IMR-90 (cell line): Measurements from ENCODE around the gene GPD1. TPM values are rescaled to one million over a fixed set of nuclear protein-coding genes. Genes with fewer than 3 reads are reported as not detected.
A peak's percentile ranks its signal among the peaks of the same experiment; 100 is the strongest.

Experiments used
- ATAC-seq: fragments of 200-7000 bp; cut with Tn5 transposase; 2 replicates; pipeline ENCODE4 v1.9.1; 2020; ENCODE audit warnings: low read depth, mild to moderate bottlenecking, moderate library complexity
- BruUV-seq: library from RNA; stranded (reverse); fragments of 400-500 nt; replicated peaks from 2 replicates; lab custom pipeline; 2021; lab: Mats Ljungman, UMichigan
- CTCF ChIA-PET: fragments of 300-600 bp; formaldehyde crosslinking; extraction: SDS; loops from one replicate; lab custom pipeline; 2021; ENCODE audit warnings: antibody characterized with exemption; lab: Yijun Ruan, JAX
- POLR2A ChIA-PET: fragments of 300-600 bp; sonication (Branson Sonifier 250); formaldehyde crosslinking; loops from one replicate; lab custom pipeline; 2022; ENCODE audit warnings: antibody characterized with exemption; ENCODE audit not compliant: unreplicated experiment; lab: Charles Lee
- DNase-seq: peaks from one replicate; pipeline ENCODE4 v3.0.0; 2013
- H2AFZ ChIP-seq: replicated peaks from 2 replicates; pipeline ENCODE3; 2013; ENCODE audit warnings: low read length, mild to moderate bottlenecking; ENCODE audit not compliant: poor library complexity
- H2AK5ac ChIP-seq: 2 replicates; pipeline ENCODE4 v1.6.1; 2013; ENCODE audit warnings: low read depth, low read length, inconsistent platforms
- H2AK9ac ChIP-seq: replicated peaks from 2 replicates; pipeline ENCODE3; 2013; ENCODE audit warnings: mild to moderate bottlenecking, low read depth, low read length, moderate library complexity; ENCODE audit not compliant: poor library complexity
- H2BK120ac ChIP-seq: 2 replicates; pipeline ENCODE4 v1.6.1; 2013; ENCODE audit warnings: low read depth, low read length, inconsistent platforms
- H2BK15ac ChIP-seq: 3 replicates; pipeline ENCODE4 v1.6.1; 2013; ENCODE audit warnings: low read depth, low read length, inconsistent platforms
- H2BK20ac ChIP-seq: 2 replicates; pipeline ENCODE4 v1.6.1; 2013; ENCODE audit warnings: low read depth, mild to moderate bottlenecking, inconsistent platforms, low read length, moderate library complexity
- H2BK5ac ChIP-seq: 2 replicates; pipeline ENCODE4 v1.6.1; 2013; ENCODE audit warnings: mild to moderate bottlenecking, low read depth, low read length, inconsistent platforms; ENCODE audit not compliant: poor library complexity, severe bottlenecking
- H3K14ac ChIP-seq: replicated peaks from 2 replicates; pipeline ENCODE4 v1.6.1; 2013; ENCODE audit warnings: low read depth, low read length, inconsistent platforms
- H3K18ac ChIP-seq: 2 replicates; pipeline ENCODE4 v1.6.1; 2013; ENCODE audit warnings: low read depth, low read length, control low read depth
- H3K23ac ChIP-seq: 2 replicates; pipeline ENCODE4 v1.6.1; 2013; ENCODE audit warnings: low read depth, low read length, inconsistent platforms
- H3K27ac ChIP-seq: 2 replicates; pipeline ENCODE4 v1.5.1; 2013; ENCODE audit warnings: mild to moderate bottlenecking, control low read depth, low read length; ENCODE audit not compliant: insufficient read depth
- H3K27me3 ChIP-seq: 2 replicates; pipeline ENCODE4 v1.6.1; 2013; ENCODE audit warnings: low read length; ENCODE audit not compliant: control insufficient read depth, insufficient read depth
- H3K36me3 ChIP-seq: 2 replicates; pipeline ENCODE4 v1.6.1; 2013; ENCODE audit warnings: low read length, mixed read lengths; ENCODE audit not compliant: control insufficient read depth, insufficient read depth
- H3K4ac ChIP-seq: 2 replicates; pipeline ENCODE4 v1.6.1; 2013; ENCODE audit warnings: low read depth, low read length, inconsistent platforms
- H3K4me1 ChIP-seq: 2 replicates; pipeline ENCODE4 v1.6.1; 2013; ENCODE audit warnings: low read length, mixed read lengths; ENCODE audit not compliant: control insufficient read depth, insufficient read depth
- H3K4me2 ChIP-seq: 2 replicates; pipeline ENCODE4 v1.6.1; 2013; ENCODE audit warnings: low read depth, mild to moderate bottlenecking, control low read depth, low read length, moderate library complexity
- H3K4me3 ChIP-seq: 2 replicates; pipeline ENCODE4 v1.5.1; 2013; ENCODE audit warnings: low read depth, mild to moderate bottlenecking, control low read depth, low read length, moderate library complexity; ENCODE audit not compliant: insufficient read depth
- H3K56ac ChIP-seq: 2 replicates; pipeline ENCODE4 v1.6.1; 2013; ENCODE audit warnings: low read length, inconsistent platforms; ENCODE audit not compliant: insufficient read depth; ENCODE audit errors: extremely low read depth
- H3K79me1 ChIP-seq, 2 experiments: 2 replicates each; pipeline ENCODE4 v1.6.1; 2013; ENCODE audit warnings: low read length in 2 of 2, inconsistent platforms in 1 of 2, low read depth in 1 of 2
- H3K9ac ChIP-seq: 2 replicates; pipeline ENCODE4 v1.6.1; 2013; ENCODE audit warnings: low read depth, low read length, control low read depth
- H3K9me1 ChIP-seq: 2 replicates; pipeline ENCODE4 v1.6.1; 2013; ENCODE audit warnings: low read length, inconsistent platforms; ENCODE audit not compliant: insufficient read depth
- H3K9me3 ChIP-seq: 2 replicates; pipeline ENCODE4 v1.6.1; 2013; ENCODE audit warnings: low read length; ENCODE audit not compliant: control insufficient read depth, insufficient read depth
- H4K20me1 ChIP-seq: 2 replicates; pipeline ENCODE4 v1.6.1; 2013; ENCODE audit warnings: low read length, inconsistent platforms; ENCODE audit not compliant: insufficient read depth
- H4K5ac ChIP-seq: 2 replicates; pipeline ENCODE4 v1.6.1; 2013; ENCODE audit warnings: mild to moderate bottlenecking, low read depth, low read length, control low read depth
- H4K8ac ChIP-seq, 2 experiments: 2 replicates each; pipeline ENCODE4 v1.6.1; 2013; ENCODE audit warnings: low read depth in 2 of 2, low read length in 2 of 2, control low read depth in 1 of 2, inconsistent platforms in 1 of 2
- H4K91ac ChIP-seq: 2 replicates; pipeline ENCODE4 v1.6.1; 2013; ENCODE audit warnings: low read depth, low read length, inconsistent platforms; ENCODE audit not compliant: insufficient read depth
- BHLHE40 ChIP-seq: fragments of 150-350 bp; IDR thresholded peaks from 2 replicates; pipeline ENCODE4 v1.6.1; 2016; ENCODE audit warnings: mild to moderate bottlenecking, low read depth, low read length
- CEBPB ChIP-seq: IDR thresholded peaks from 2 replicates; pipeline ENCODE4 v1.6.1; 2012; ENCODE audit warnings: low read depth, low read length, improper control_type of control experiment
- CHD1 ChIP-seq: IDR thresholded peaks from 2 replicates; pipeline ENCODE4 v1.6.1; 2012; ENCODE audit warnings: low read depth, low read length, improper control_type of control experiment
- MAFK ChIP-seq: IDR thresholded peaks from 2 replicates; pipeline ENCODE4 v1.6.1; 2012; ENCODE audit warnings: low read depth, low read length, improper control_type of control experiment
- MAZ ChIP-seq: IDR thresholded peaks from 2 replicates; pipeline ENCODE4 v1.6.1; 2012; ENCODE audit warnings: low read depth, mild to moderate bottlenecking, low read length, improper control_type of control experiment, moderate library complexity, borderline replicate concordance
- MXI1 ChIP-seq: IDR thresholded peaks from 2 replicates; pipeline ENCODE4 v1.6.1; 2012; ENCODE audit warnings: low read depth, mild to moderate bottlenecking, low read length, moderate library complexity, borderline replicate concordance
- NFE2L2 ChIP-seq: fragments of 150-350 bp; IDR thresholded peaks from 2 replicates; pipeline ENCODE4 v1.6.1; 2016; ENCODE audit warnings: low read depth, mild to moderate bottlenecking, low read length
- RCOR1 ChIP-seq: IDR thresholded peaks from 2 replicates; pipeline ENCODE4 v1.6.1; 2012; ENCODE audit warnings: mild to moderate bottlenecking, low read length, improper control_type of control experiment; ENCODE audit not compliant: insufficient replicate concordance
- RFX5 ChIP-seq: IDR thresholded peaks from 2 replicates; pipeline ENCODE4 v1.8.0; 2012; ENCODE audit warnings: low read depth, mild to moderate bottlenecking, low read length, moderate library complexity
- SMC3 ChIP-seq: fragments of 150-350 bp; IDR thresholded peaks from 2 replicates; pipeline ENCODE4 v1.6.1; 2016; ENCODE audit warnings: low read depth, mild to moderate bottlenecking, antibody characterized with exemption, low read length, moderate library complexity
- WGBS, 2 experiments: methylation state at CpG; one replicate each; pipeline versions ENCODE4 v1.1.5 to v1.1.7; 2013; ENCODE audit warnings: missing lambda C conversion rate in 2 of 2; ENCODE audit not compliant: insufficient read length in 1 of 2; ENCODE audit errors: extremely low coverage in 2 of 2; 5-methylcytosine and 5-hydroxymethylcytosine counted together
- dilution Hi-C: fragments of 300-500 bp; cut with HindIII; formaldehyde crosslinking; loops from one replicate; pipeline ENCODE4 v1.14.3; 2018; ENCODE audit warnings: low sequenced_read_pairs; ENCODE audit not compliant: unreplicated experiment
- in situ Hi-C: fragments of 300-500 bp; cut with MboI; formaldehyde crosslinking; loops from 3 replicates; pipeline ENCODE4 v1.14.3; 2019; ENCODE audit warnings: low sequenced_read_pairs, inconsistent platforms, mixed read lengths
- intact Hi-C: fragments of 100-400 bp; cut with micrococcal nuclease; formaldehyde crosslinking; loops from 2 replicates; pipeline ENCODE4 v1.10.0; 2022
- polyA plus RNA-seq, 3 experiments: library from polyadenylated mRNA; depleted of rRNA; stranded (reverse); fragments of >200 nt; gene quantifications; 2 replicates each; pipeline ENCODE4 v1.2.3, GENCODE V29; 2012; ENCODE audit warnings: low replicate concordance in 1 of 3
- total RNA-seq: library from RNA; depleted of rRNA; stranded (reverse); fragments of >200 nt; gene quantifications from 2 replicates; pipeline ENCODE4 v1.2.3, GENCODE V29; 2012
- TF ChIP-seq, protein P1 (sequence below): fragments of 150-350 bp; IDR thresholded peaks from 2 replicates; pipeline ENCODE4 v1.6.1; 2016; ENCODE audit warnings: low read depth, mild to moderate bottlenecking, low read length, moderate library complexity, borderline replicate concordance
- TF ChIP-seq, protein P2 (sequence below): fragments of 150-350 bp; IDR thresholded peaks from 2 replicates; pipeline ENCODE4 v1.6.1; 2017; ENCODE audit warnings: mild to moderate bottlenecking, antibody characterized with exemption, low read length, low read depth

Gene GPD1
- total and polyA plus RNA-seq, 2 of the 4 experiments (the other 2 are of a cell fraction): 0.05 to 0.18 TPM

DNA sequence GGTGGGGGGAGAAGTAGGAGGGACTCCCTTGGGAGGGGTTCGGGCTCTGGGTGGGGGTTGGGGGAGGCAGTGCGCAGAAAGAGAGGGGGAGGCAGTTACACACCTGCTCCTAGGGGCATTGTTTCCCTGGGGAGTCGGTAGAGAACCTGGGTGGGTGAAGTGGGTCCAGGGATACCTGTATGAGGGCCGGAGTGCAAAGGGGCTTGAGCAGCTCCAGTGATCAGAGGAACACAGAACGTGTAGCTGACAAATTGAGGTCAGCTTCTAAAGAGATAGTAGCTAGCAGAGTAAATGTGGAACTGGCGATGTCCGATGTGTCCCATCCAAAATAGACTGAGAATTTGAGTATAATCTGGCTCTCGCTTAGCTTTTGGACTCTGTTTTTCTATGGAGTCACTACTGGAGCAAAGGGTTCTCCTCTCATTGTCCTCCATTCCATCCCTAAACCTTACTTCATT lies 18.2 kb upstream of the GPD1 start:
- Histone ChIP-seq H3K18ac (no peak overlapping the region), H2BK20ac (no peak overlapping the region), H3K4me2 (peak overlapping the region; percentile 88), H2AK5ac (peak overlapping the region; percentile 71), H3K36me3 (peaks cover 28% of the 10 kb centered on the region), H4K20me1 (peaks cover 25% of the 10 kb centered on the region), H3K4me1 (peaks cover 7% of the 10 kb centered on the region), H2BK120ac (no peak overlapping the region), H3K27me3 (no peaks in the 10 kb centered on the region), H3K9me1 (no peaks in the 10 kb centered on the region), H3K14ac (peak overlapping the region; percentile 90), H3K9ac (peak overlapping the region; percentile 82), H3K56ac (no peak overlapping the region), H3K79me1 (peaks cover 16 to 46% of the 10 kb centered on the region in 2 experiments), H3K4me3 (peak overlapping the region; percentile 63), H3K27ac (peak overlapping the region; percentile 46), H2AFZ (peak overlapping the region; percentile 81), H2AK9ac (peak overlapping the region; percentile 88), H2BK5ac (peak overlapping the region; percentile 52), H4K91ac (peak overlapping the region; percentile 55; the same call in 1 of the 2 replicates), H3K4ac (peak overlapping the region; percentile 77; the same call in 1 of the 2 replicates), H3K23ac (peak overlapping the region; percentile 70), H2BK15ac (no peak overlapping the region), H4K5ac (no peak overlapping the region; the same call in 1 of the 2 replicates), H3K9me3 (no peaks in the 10 kb centered on the region), H4K8ac (peak overlapping the region in 1 of 2 experiments; percentile 79; a peak in 1 of 4 replicates)
- POLR2A ChIA-PET: interaction anchor here (0.6 kb wide), 1 partner anchor 181 kb away, joined by 5 read pairs; no protein-coding TSS in a partner anchor
- WGBS, 2 experiments: 0% methylated on average over 4 of the region's 8 CpGs; no CpG with 5 or more reads in 1 of the 2 experiments
- CTCF ChIA-PET: interaction anchor here (0.6 to 2.4 kb wide), 3 partner anchors 14 to 26 kb away, joined by 3 to 12 read pairs (median 3); partner anchors contain the start of gene COX14
- intact Hi-C loops: loop anchor here (5.0 kb wide), 1 partner anchor 82 kb away; the partner anchor contains the start of gene CERS5
- no peak for DNase-seq
- dilution Hi-C loops: no loop called here
- no peak for ATAC-seq
- no peak for TF ChIP-seq CHD1
- TF ChIP-seq MXI1: no peak
- no peak for TF ChIP-seq SMC3
- no peak for TF ChIP-seq MAFK
- no peak for TF ChIP-seq RCOR1
- TF ChIP-seq BHLHE40: no peak
- no peak for TF ChIP-seq CEBPB
- TF ChIP-seq, protein P1, sequence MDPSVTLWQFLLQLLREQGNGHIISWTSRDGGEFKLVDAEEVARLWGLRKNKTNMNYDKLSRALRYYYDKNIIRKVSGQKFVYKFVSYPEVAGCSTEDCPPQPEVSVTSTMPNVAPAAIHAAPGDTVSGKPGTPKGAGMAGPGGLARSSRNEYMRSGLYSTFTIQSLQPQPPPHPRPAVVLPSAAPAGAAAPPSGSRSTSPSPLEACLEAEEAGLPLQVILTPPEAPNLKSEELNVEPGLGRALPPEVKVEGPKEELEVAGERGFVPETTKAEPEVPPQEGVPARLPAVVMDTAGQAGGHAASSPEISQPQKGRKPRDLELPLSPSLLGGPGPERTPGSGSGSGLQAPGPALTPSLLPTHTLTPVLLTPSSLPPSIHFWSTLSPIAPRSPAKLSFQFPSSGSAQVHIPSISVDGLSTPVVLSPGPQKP: no peak
- no peak for TF ChIP-seq MAZ
- TF ChIP-seq, protein P2, sequence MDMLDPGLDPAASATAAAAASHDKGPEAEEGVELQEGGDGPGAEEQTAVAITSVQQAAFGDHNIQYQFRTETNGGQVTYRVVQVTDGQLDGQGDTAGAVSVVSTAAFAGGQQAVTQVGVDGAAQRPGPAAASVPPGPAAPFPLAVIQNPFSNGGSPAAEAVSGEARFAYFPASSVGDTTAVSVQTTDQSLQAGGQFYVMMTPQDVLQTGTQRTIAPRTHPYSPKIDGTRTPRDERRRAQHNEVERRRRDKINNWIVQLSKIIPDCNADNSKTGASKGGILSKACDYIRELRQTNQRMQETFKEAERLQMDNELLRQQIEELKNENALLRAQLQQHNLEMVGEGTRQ: no peak
- no peak for TF ChIP-seq NFE2L2
- no peak for TF ChIP-seq RFX5
- no TSS peak for BruUV-seq
- in situ Hi-C loops: no loop called here
